Umbilical cord (tissue), 1 donor: ENCODE measurements around the gene ADAM10. TPM values are rescaled to one million over a fixed set of nuclear protein-coding genes. Genes with fewer than 3 reads are reported as not detected.

Source experiments
- total RNA-seq: library from RNA; depleted of rRNA; stranded (reverse); fragments of >200 nt; gene quantifications from one replicate; pipeline ENCODE4 v1.2.3, GENCODE V29; 2014; ENCODE audit warnings: low replicate concordance; ENCODE audit not compliant: insufficient read depth

Gene ADAM10
- total RNA-seq, 1 donor from 2014 or later = 104 TPM

Other genes with a start within 250 kb of the ADAM10 start
- 48.9 TPM for gene MINDY2, start 21.6 kb upstream of the ADAM10 start, total RNA-seq
- gene SLTM, start 184.0 kb upstream of the ADAM10 start, total RNA-seq = 66.7 TPM
- 19.7 TPM for gene RNF111, start 238.0 kb upstream of the ADAM10 start, total RNA-seq